HAP-1 (cell line): ENCODE data around the gene CKMT1A.
"Not testable (repeated sequence)": the region's sequence is repeated elsewhere in the genome, so short reads cannot be mapped to it uniquely, and the experiment has no call there.

ENCODE experiments used
- DNase-seq, 2 experiments: peaks; one replicate each; pipeline ENCODE4 v3.0.0-alpha.2; 2016 to 2020; ENCODE audit warnings: low spot score in 2 of 2
- H3K27me3 ChIP-seq: fragments of 250-450 bp; sonication (Bioruptor Pico); 2 replicates; pipeline ENCODE4 v1.5.1; 2020; ENCODE audit warnings: low read depth, mild to moderate bottlenecking, moderate library complexity
- H3K36me3 ChIP-seq: fragments of 250-450 bp; sonication (Bioruptor Pico); replicated peaks from 2 replicates; pipeline ENCODE4 v1.5.1; 2020; ENCODE audit warnings: mild to moderate bottlenecking
- H3K4me1 ChIP-seq: fragments of 250-450 bp; sonication (Bioruptor Pico); 2 replicates; pipeline ENCODE4 v1.5.1; 2020; ENCODE audit warnings: mild to moderate bottlenecking
- H3K4me3 ChIP-seq: fragments of 250-450 bp; sonication (Bioruptor Pico); 2 replicates; pipeline ENCODE4 v1.5.1; 2020; ENCODE audit warnings: mild to moderate bottlenecking, moderate library complexity
- H3K9me3 ChIP-seq: fragments of 250-450 bp; sonication (Bioruptor Pico); 2 replicates; pipeline ENCODE4 v1.5.1; 2020; ENCODE audit warnings: mild to moderate bottlenecking, moderate library complexity
- in situ Hi-C: fragments of 300-500 bp; cut with MboI; formaldehyde crosslinking; loops from 3 replicates; pipeline ENCODE4 v1.14.3; 2020; ENCODE audit warnings: low sequenced_read_pairs, inconsistent platforms, mixed read lengths

The CKMT1A gene

GRCh38 chr15:43693148-43694022 lies at the start of gene CKMT1A:
TSS of gene CKMT1A (plus strand) at chr15:43693859. CDS start at chr15:43694051, 192 bp downstream.
- H3K4me3 ChIP-seq, H3K36me3 ChIP-seq, H3K27me3 ChIP-seq, H3K4me1 ChIP-seq, H3K9me3 ChIP-seq, DNase-seq, in situ Hi-C loops: not testable (repeated sequence)

- in situ Hi-C loops = no loop called here
- Histone ChIP-seq H3K9me3 (no peaks in the 10 kb centered on the region; the same call in 1 of the 2 replicates), H3K4me3 (no peak within 1 kb of the TSS), H3K4me1 (no peaks in the 10 kb centered on the region), H3K36me3 (no peaks in the 10 kb centered on the region), H3K27me3 (no peaks in the 10 kb centered on the region)
- DNase-seq = no peak
Measured at GRCh38 chr15:43648649-43649429, 44.8 kb upstream of the CKMT1A start, which contains the start of gene CATSPER2. TSS of gene CATSPER2 (minus strand) at chr15:43648844. CDS start at chr15:43648061, 783 bp downstream.

- in situ Hi-C loops, H3K4me1 ChIP-seq, H3K36me3 ChIP-seq, H3K27me3 ChIP-seq, H3K9me3 ChIP-seq, DNase-seq, H3K4me3 ChIP-seq: not testable (repeated sequence)
Measured at GRCh38 chr15:43649430-43649926, 44.2 kb upstream of the CKMT1A start.

GRCh38 chr15:43659727-43660126 lies 33.9 kb upstream of the CKMT1A start:
- H3K36me3 ChIP-seq, in situ Hi-C loops, H3K4me3 ChIP-seq, H3K9me3 ChIP-seq, H3K4me1 ChIP-seq, H3K27me3 ChIP-seq, DNase-seq: not testable (repeated sequence)

GRCh38 chr15:43662293-43662692 lies 31.4 kb upstream of the CKMT1A start:
- H3K9me3 ChIP-seq, H3K36me3 ChIP-seq, H3K4me1 ChIP-seq, DNase-seq, H3K4me3 ChIP-seq, in situ Hi-C loops, H3K27me3 ChIP-seq: not testable (repeated sequence)

GRCh38 chr15:43663333-43663732 lies 30.3 kb upstream of the CKMT1A start:
- H3K36me3 ChIP-seq, in situ Hi-C loops, H3K4me1 ChIP-seq, H3K9me3 ChIP-seq, H3K4me3 ChIP-seq, H3K27me3 ChIP-seq, DNase-seq: not testable (repeated sequence)

GRCh38 chr15:43666177-43666576 lies 27.5 kb upstream of the CKMT1A start:
- H3K4me1 ChIP-seq, H3K27me3 ChIP-seq, DNase-seq, H3K36me3 ChIP-seq, H3K9me3 ChIP-seq, H3K4me3 ChIP-seq, in situ Hi-C loops: not testable (repeated sequence)

GRCh38 chr15:43674175-43674574 lies 19.5 kb upstream of the CKMT1A start:
- in situ Hi-C loops = not testable (repeated sequence)

GRCh38 chr15:43689604-43690301 lies 3.9 kb upstream of the CKMT1A start:
- H3K4me3 ChIP-seq, DNase-seq, in situ Hi-C loops, H3K4me1 ChIP-seq, H3K36me3 ChIP-seq, H3K27me3 ChIP-seq, H3K9me3 ChIP-seq: not testable (repeated sequence)

More at GRCh38 chr15:43674175-43674574, 19.5 kb upstream of the CKMT1A start:
- not testable (repeated sequence) for H3K4me1 ChIP-seq, DNase-seq, H3K36me3 ChIP-seq, H3K9me3 ChIP-seq, H3K4me3 ChIP-seq, H3K27me3 ChIP-seq

- H3K4me3 ChIP-seq, in situ Hi-C loops, H3K27me3 ChIP-seq, DNase-seq, H3K36me3 ChIP-seq, H3K9me3 ChIP-seq, H3K4me1 ChIP-seq: not testable (repeated sequence)
Measured at GRCh38 chr15:43692679-43693078, 980 bp upstream of the CKMT1A start.

GRCh38 chr15:43702174-43702573 lies 8.5 kb downstream of the CKMT1A start:
- Histone ChIP-seq H3K27me3 (no peaks in the 10 kb centered on the region), H3K4me3 (no peak overlapping the region), H3K9me3 (no peaks in the 10 kb centered on the region), H3K4me1 (no peaks in the 10 kb centered on the region), H3K36me3 (no peaks in the 10 kb centered on the region)
- in situ Hi-C loops = no loop called here
- no peak for DNase-seq

- Histone ChIP-seq H3K36me3 (no peaks in the 10 kb centered on the region), H3K4me1 (no peaks in the 10 kb centered on the region), H3K9me3 (no peaks in the 10 kb centered on the region), H3K27me3 (no peaks in the 10 kb centered on the region), H3K4me3 (no peak overlapping the region)
- no peak for DNase-seq
- in situ Hi-C loops = no loop called here
Measured at GRCh38 chr15:43702701-43703424, 9.2 kb downstream of the CKMT1A start.
